ENCODE data around the gene PSME1.
A peak's percentile ranks its signal among the peaks of the same experiment; 100 is the strongest.

Gene PSME1

GRCh38 chr14:24150061-24150460 lies 14.1 kb downstream of the PSME1 start:
- Histone ChIP-seq H3K79me1 (ENCODE audit: low read depth, low read length) (peaks cover 13% of the 10 kb centered on the region), H3K4me3 (ENCODE audit: low read length in 2 of 2) (no peak overlapping the region), H3K4ac (ENCODE audit: low read length) (no peak overlapping the region), H2BK5ac (ENCODE audit: low read length) (no peak overlapping the region), H3K9me3 (replicated peaks in 1 of 2; ENCODE audit: control insufficient read depth in 2 of 2, insufficient read depth in 1 of 2, low read depth in 1 of 2, low read length in 2 of 2) (no peaks in the 10 kb centered on the region), H2BK12ac (ENCODE audit: low read length) (no peak overlapping the region), H3K4me2 (ENCODE audit: insufficient read depth, low read length, poor library complexity, severe bottlenecking) (no peak overlapping the region), H2AK5ac (ENCODE audit: low read depth, low read length) (no peak overlapping the region), H3K23ac (ENCODE audit: low read depth, low read length, poor library complexity) (no peak overlapping the region), H3K14ac (ENCODE audit: low read length) (no peak overlapping the region), H3K27me3 (ENCODE audit: control insufficient read depth in 3 of 3, insufficient read depth in 3 of 3, low read depth in 1 of 3, low read length in 3 of 3) (no peaks in the 10 kb centered on the region), H3K36me3 (replicated peaks in 1 of 2; ENCODE audit: control insufficient read depth in 2 of 2, insufficient read depth in 2 of 2, low read length in 2 of 2) (peaks cover 36 to 59% of the 10 kb centered on the region in 2 donors), H2AFZ (ENCODE audit: low read length) (no peak overlapping the region), H3K9ac (ENCODE audit: low read depth, low read length, poor library complexity) (no peak overlapping the region), H3K27ac (replicated peaks; ENCODE audit: low read length) (no peak overlapping the region), H2BK15ac (ENCODE audit: low read length) (no peak overlapping the region), H3K18ac (ENCODE audit: low read length) (no peak overlapping the region), H4K8ac (ENCODE audit: low read depth, low read length) (no peak overlapping the region), H3K4me1 (ENCODE audit: control insufficient read depth in 2 of 2, insufficient read depth in 1 of 2, low read depth in 1 of 2, low read length in 2 of 2) (peaks cover 7 to 17% of the 10 kb centered on the region in 2 donors), H4K91ac (ENCODE audit: low read depth, low read length, poor library complexity) (no peak overlapping the region), H2BK120ac (ENCODE audit: low read depth, low read length) (no peak overlapping the region)
- WGBS, 2 donors (ENCODE audit: extremely low coverage in 2 of 2, insufficient read length in 2 of 2, insufficient replicate concordance in 1 of 2), result no CpG with 5 or more reads among the region's 9 CpGs
- no peak for DNase-seq (ENCODE audit: low spot score)

- no peak overlapping the region for H3K4me2 ChIP-seq (ENCODE audit: insufficient read depth, low read length, poor library complexity, severe bottlenecking)
- no peak overlapping the region for H4K8ac ChIP-seq (ENCODE audit: low read depth, low read length)
- no peak overlapping the region for H2BK15ac ChIP-seq (ENCODE audit: low read length)
- no peak for DNase-seq (ENCODE audit: low spot score)
- no peak overlapping the region for H3K18ac ChIP-seq (ENCODE audit: low read length)
- no peak overlapping the region for H2BK120ac ChIP-seq (ENCODE audit: low read depth, low read length)
- H2AK5ac ChIP-seq (ENCODE audit: low read depth, low read length), result no peak overlapping the region
- peaks cover 7 to 13% of the 10 kb centered on the region in 2 donors for H3K4me1 ChIP-seq (ENCODE audit: control insufficient read depth in 2 of 2, insufficient read depth in 1 of 2, low read depth in 1 of 2, low read length in 2 of 2)
- peaks cover 13% of the 10 kb centered on the region for H3K79me1 ChIP-seq (ENCODE audit: low read depth, low read length)
- no peak overlapping the region for H3K9ac ChIP-seq (ENCODE audit: low read depth, low read length, poor library complexity)
- no peak overlapping the region for H3K23ac ChIP-seq (ENCODE audit: low read depth, low read length, poor library complexity)
- H3K4me3 ChIP-seq (ENCODE audit: low read length in 2 of 2), result no peak overlapping the region
- H3K27me3 ChIP-seq (ENCODE audit: control insufficient read depth in 3 of 3, insufficient read depth in 3 of 3, low read depth in 1 of 3, low read length in 3 of 3), result no peaks in the 10 kb centered on the region
- H3K4ac ChIP-seq (ENCODE audit: low read length), result no peak overlapping the region
- H3K36me3 ChIP-seq (replicated peaks in 1 of 2; ENCODE audit: control insufficient read depth in 2 of 2, insufficient read depth in 2 of 2, low read length in 2 of 2), result peaks cover 41 to 63% of the 10 kb centered on the region in 2 donors
- H3K9me3 ChIP-seq (replicated peaks in 1 of 2; ENCODE audit: control insufficient read depth in 2 of 2, insufficient read depth in 1 of 2, low read depth in 1 of 2, low read length in 2 of 2), result no peaks in the 10 kb centered on the region
- no peak overlapping the region for H3K14ac ChIP-seq (ENCODE audit: low read length)
- no peak overlapping the region for H2BK5ac ChIP-seq (ENCODE audit: low read length)
- no peak overlapping the region for H2AFZ ChIP-seq (ENCODE audit: low read length)
- H4K91ac ChIP-seq (ENCODE audit: low read depth, low read length, poor library complexity), result no peak overlapping the region
- no CpG with 5 or more reads among the region's 9 CpGs for WGBS, 2 donors (ENCODE audit: extremely low coverage in 2 of 2, insufficient read length in 2 of 2, insufficient replicate concordance in 1 of 2)
- no peak overlapping the region for H3K27ac ChIP-seq (replicated peaks; ENCODE audit: low read length)
- H2BK12ac ChIP-seq (ENCODE audit: low read length), result no peak overlapping the region
These were observed 14.6 kb downstream of the PSME1 start for GRCh38 chr14:24150567-24150966.

DNA sequence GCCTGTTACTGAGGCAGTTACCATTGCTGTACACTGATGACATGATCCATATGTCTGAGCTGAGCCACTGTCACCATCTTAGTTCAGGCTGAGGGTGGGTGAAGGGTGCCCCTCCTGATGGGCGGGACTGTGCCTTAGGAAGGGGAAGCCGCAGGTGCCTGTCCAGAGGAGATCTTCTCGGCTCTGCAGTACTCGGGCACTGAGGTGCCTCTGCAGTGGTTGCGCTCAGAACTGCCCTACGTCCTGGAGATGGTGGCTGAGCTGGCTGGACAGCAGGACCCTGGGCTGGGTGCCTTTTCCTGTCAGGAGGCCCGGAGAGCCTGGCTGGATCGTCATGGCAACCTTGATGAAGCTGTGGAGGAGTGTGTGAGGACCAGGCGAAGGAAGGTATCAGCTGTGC lies 15.0 kb downstream of the PSME1 start:
- Histone ChIP-seq H3K36me3 (replicated peaks in 1 of 2; ENCODE audit: control insufficient read depth in 2 of 2, insufficient read depth in 2 of 2, low read length in 2 of 2) (peaks cover 44 to 68% of the 10 kb centered on the region in 2 donors), H3K27me3 (ENCODE audit: control insufficient read depth in 3 of 3, insufficient read depth in 3 of 3, low read depth in 1 of 3, low read length in 3 of 3) (no peaks in the 10 kb centered on the region), H3K4ac (ENCODE audit: low read length) (no peak overlapping the region), H3K4me2 (ENCODE audit: insufficient read depth, low read length, poor library complexity, severe bottlenecking) (no peak overlapping the region), H3K9ac (ENCODE audit: low read depth, low read length, poor library complexity) (peak overlapping the region; percentile 13), H2BK120ac (ENCODE audit: low read depth, low read length) (no peak overlapping the region), H3K79me1 (ENCODE audit: low read depth, low read length) (peaks cover 13% of the 10 kb centered on the region), H3K27ac (replicated peaks; ENCODE audit: low read length) (no peak overlapping the region), H3K23ac (ENCODE audit: low read depth, low read length, poor library complexity) (no peak overlapping the region), H3K14ac (ENCODE audit: low read length) (no peak overlapping the region), H4K91ac (ENCODE audit: low read depth, low read length, poor library complexity) (no peak overlapping the region), H2BK5ac (ENCODE audit: low read length) (no peak overlapping the region), H2AK5ac (ENCODE audit: low read depth, low read length) (no peak overlapping the region), H4K8ac (ENCODE audit: low read depth, low read length) (no peak overlapping the region), H3K4me3 (ENCODE audit: low read length in 2 of 2) (no peak overlapping the region), H3K18ac (ENCODE audit: low read length) (no peak overlapping the region), H2BK15ac (ENCODE audit: low read length) (no peak overlapping the region), H3K4me1 (ENCODE audit: control insufficient read depth in 2 of 2, insufficient read depth in 1 of 2, low read depth in 1 of 2, low read length in 2 of 2) (peaks cover 4 to 9% of the 10 kb centered on the region in 2 donors), H3K9me3 (replicated peaks in 1 of 2; ENCODE audit: control insufficient read depth in 2 of 2, insufficient read depth in 1 of 2, low read depth in 1 of 2, low read length in 2 of 2) (no peaks in the 10 kb centered on the region), H2BK12ac (ENCODE audit: low read length) (no peak overlapping the region), H2AFZ (ENCODE audit: low read length) (no peak overlapping the region)
- WGBS, 2 donors (ENCODE audit: extremely low coverage in 2 of 2, insufficient read length in 2 of 2, insufficient replicate concordance in 1 of 2), result no CpG with 5 or more reads among the region's 9 CpGs
- DNase-seq (ENCODE audit: low spot score), result no peak

GRCh38 chr14:24151404-24152080 lies 15.5 kb downstream of the PSME1 start:
- peaks cover 13% of the 10 kb centered on the region for H3K79me1 ChIP-seq (ENCODE audit: low read depth, low read length)
- H2AK5ac ChIP-seq (ENCODE audit: low read depth, low read length), result no peak overlapping the region
- no peak overlapping the region for H3K23ac ChIP-seq (ENCODE audit: low read depth, low read length, poor library complexity)
- H2BK12ac ChIP-seq (ENCODE audit: low read length), result no peak overlapping the region
- no peak overlapping the region for H3K4me3 ChIP-seq (ENCODE audit: low read length in 2 of 2)
- H3K4me2 ChIP-seq (ENCODE audit: insufficient read depth, low read length, poor library complexity, severe bottlenecking), result no peak overlapping the region
- no peak overlapping the region for H2BK120ac ChIP-seq (ENCODE audit: low read depth, low read length)
- H3K9me3 ChIP-seq (replicated peaks in 1 of 2; ENCODE audit: control insufficient read depth in 2 of 2, insufficient read depth in 1 of 2, low read depth in 1 of 2, low read length in 2 of 2), result no peaks in the 10 kb centered on the region
- peaks cover 4 to 5% of the 10 kb centered on the region in 2 donors for H3K4me1 ChIP-seq (ENCODE audit: control insufficient read depth in 2 of 2, insufficient read depth in 1 of 2, low read depth in 1 of 2, low read length in 2 of 2)
- no peak overlapping the region for H3K9ac ChIP-seq (ENCODE audit: low read depth, low read length, poor library complexity)
- H2BK15ac ChIP-seq (ENCODE audit: low read length), result no peak overlapping the region
- no peak overlapping the region for H2AFZ ChIP-seq (ENCODE audit: low read length)
- no peak overlapping the region for H3K27ac ChIP-seq (replicated peaks; ENCODE audit: low read length)
- H3K27me3 ChIP-seq (ENCODE audit: control insufficient read depth in 3 of 3, insufficient read depth in 3 of 3, low read depth in 1 of 3, low read length in 3 of 3), result no peaks in the 10 kb centered on the region
- H3K18ac ChIP-seq (ENCODE audit: low read length), result no peak overlapping the region
- no peak overlapping the region for H2BK5ac ChIP-seq (ENCODE audit: low read length)
- no peak for DNase-seq (ENCODE audit: low spot score)
- no peak overlapping the region for H3K4ac ChIP-seq (ENCODE audit: low read length)
- peaks cover 45 to 72% of the 10 kb centered on the region in 2 donors for H3K36me3 ChIP-seq (replicated peaks in 1 of 2; ENCODE audit: control insufficient read depth in 2 of 2, insufficient read depth in 2 of 2, low read length in 2 of 2)
- WGBS, 2 donors (ENCODE audit: extremely low coverage in 2 of 2, insufficient read length in 2 of 2, insufficient replicate concordance in 1 of 2), result no CpG with 5 or more reads among the region's 16 CpGs
- H4K8ac ChIP-seq (ENCODE audit: low read depth, low read length), result no peak overlapping the region
- H4K91ac ChIP-seq (ENCODE audit: low read depth, low read length, poor library complexity), result no peak overlapping the region
- no peak overlapping the region for H3K14ac ChIP-seq (ENCODE audit: low read length)

Measured in neuronal stem cell (in vitro differentiated cells).